ENCODE measurements around the gene TNK1.

The TNK1 gene

DNA sequence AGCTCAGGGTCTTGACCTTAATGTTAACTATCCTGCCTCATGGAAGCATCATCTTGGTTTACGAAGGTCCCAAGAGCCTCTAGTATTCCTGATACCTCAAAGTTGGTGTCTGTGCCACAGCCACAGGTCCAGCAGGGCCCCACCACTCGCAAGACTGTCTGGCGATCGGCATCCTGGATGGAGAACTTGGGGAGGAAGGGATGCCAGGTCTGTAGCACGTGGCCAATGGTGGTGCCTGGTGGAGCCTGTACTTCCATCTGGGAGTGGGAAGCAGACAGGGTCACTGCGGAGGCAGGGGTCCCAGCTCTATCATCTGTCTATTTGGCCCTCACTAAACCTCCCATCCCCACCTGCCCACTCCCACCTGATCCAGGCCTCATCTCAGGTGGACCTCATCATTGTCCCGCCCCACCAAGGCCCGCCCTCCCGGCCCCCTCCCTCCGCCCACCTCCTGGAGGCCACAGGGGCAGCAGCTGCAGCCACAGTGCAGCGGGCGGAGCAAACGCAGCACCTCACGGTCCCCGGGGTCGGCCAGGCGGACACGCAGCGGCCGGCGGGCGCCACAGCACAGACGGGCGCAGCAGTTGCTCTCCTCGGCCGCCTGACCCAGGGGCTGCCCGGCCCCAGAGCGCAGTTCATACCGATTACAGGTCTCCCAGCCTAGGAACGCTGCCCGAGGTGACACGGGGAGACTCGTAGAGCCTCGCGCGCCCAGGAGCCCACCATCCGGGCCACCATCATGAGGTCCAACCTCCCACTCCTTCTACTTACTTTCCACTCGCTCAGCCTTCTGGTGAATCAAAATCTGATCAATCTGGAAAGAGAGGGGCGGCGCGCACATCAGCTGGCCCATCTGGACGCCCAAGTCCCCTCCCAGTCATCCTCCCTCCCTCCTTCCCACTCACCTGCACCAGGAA is 12.1 kb downstream of the TNK1 start:
- no peak for DNase-seq

GRCh38 chr17:7393613-7394451 is 12.9 kb downstream of the TNK1 start:
- no peak for DNase-seq

DNA sequence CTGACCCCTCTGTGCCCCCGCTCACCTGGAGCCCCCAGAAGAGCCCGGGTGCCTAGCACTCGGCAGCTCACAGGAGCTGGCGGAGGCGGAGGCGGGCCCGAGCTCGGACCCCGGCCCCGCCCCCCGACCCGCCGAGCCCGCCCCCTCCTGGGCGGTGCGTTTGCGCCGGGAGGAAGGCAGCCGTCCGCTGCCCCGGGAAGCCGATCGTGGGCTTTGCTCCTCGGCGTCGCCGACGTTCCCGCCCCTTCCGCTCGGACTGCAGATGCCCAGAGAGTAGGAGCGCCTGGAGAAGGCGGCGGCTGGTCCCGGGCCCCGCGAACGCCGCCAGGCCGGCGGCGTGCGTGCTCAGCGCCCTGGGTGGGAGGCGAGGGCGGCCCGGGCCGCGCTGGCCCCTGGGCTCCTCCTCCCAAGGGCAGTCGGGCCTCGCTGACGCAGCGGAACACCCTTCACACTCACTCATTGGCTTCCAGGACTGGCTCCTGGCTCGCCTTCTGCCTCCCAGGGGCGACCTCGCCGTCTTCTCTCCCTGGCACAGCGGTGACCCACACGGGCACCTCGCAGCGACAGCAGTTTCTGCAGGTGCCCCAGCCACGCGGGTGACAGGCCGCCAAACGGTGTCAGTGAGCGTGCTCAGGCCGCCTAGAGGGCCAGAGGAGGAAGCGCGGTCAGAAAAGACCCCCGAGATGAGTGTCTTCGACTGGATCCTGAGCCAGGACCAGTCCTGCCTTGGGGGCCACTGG is 13.7 kb downstream of the TNK1 start, which contains the start of gene PLSCR3:
Gene PLSCR3, minus strand, starts transcription at position 74 of the 740 bp plus-strand sequence. CDS start 415 bp downstream, outside the sequence.
- peak; percentile 40 for DNase-seq

DNA sequence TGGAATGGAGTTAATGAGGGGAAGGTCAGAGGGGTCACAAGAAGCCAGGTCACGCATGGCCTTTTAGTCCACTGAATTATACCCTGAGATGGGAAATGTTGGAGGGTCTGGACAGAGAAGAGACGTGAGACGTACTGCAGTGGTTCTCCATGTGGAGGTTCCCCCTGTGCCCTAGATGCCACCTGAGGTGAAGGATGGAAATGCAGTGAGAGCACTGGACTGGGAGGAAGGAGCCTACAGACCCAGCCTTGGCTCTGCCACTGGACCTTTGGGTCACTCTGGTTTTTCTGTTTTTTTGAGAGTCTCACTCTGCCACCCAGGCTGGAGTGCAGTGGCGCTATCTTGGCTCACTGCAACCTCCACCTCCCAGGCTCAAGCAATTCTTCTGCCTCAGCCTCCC is 15.3 kb downstream of the TNK1 start:
- no peak for DNase-seq

DNA sequence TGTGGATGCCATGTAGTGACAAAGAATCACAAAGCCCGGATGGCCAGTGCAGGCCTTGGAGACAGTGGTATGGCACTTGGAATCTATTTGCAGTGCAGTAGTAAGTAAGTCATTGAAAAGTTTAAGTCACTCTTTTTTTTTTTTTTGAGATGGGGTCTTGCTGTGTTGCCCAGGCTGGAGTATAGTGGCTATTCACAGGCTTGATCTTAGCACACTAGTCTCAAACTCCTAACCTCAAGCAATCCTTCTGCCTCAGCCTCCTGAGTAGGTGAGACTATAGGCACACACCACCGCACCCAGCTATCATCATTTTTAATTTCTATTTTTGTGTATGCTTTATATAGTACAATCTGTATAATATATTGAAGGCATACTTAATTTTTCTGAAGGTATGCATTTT is 17.7 kb downstream of the TNK1 start:
- DNase-seq: no peak

DNA sequence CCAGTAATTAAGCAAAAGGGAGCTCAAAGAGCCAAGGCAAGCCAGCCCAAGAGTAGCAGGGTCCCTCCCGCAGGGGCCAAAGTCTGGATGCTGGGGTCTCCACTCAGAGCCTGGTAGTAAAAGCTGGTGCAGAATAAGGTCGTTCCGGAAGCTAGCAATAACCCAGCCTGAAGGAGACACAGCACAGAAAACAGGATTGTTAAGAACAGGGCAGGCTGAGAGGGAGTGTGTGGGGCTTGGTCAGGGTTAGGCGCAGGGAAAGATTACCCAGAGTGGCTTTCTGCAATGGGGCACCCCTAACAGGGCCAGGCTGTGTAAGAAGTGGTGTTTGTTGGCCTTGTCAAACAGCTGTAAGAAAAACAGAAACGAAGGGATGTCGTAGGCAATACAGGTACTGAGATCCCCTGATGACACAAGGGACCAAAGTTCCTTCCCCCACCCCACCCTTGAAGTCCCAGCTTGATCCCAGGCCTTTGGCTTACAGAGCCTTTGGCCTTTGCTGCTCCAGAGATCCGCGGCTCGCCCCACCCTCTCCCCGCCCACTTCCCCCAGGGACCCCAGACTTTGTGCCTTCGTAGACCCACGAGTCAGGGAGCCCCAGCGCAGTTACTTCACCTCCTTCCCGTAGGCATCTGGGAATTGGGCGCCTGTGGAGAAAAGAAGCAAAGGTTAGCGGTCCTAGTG is 22.3 kb downstream of the TNK1 start:
- DNase-seq: no peak

DNA sequence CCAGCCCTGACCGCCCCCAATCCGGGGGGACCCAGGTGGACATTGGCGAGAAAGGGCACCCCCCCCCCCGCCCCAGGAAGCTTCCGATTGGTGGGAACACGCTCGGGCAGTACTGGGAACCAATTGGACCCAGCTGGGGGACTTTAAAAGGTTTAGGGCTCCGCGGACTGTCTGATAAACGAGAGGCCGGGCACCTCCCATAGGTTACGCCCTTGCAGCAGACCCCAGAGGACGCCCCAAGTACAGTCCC is 22.8 kb downstream of the TNK1 start:
- peak; percentile 61 for DNase-seq

- DNase-seq: peak; percentile 93
These were observed 23.3 kb downstream of the TNK1 start, which contains the start of gene TMEM256 for GRCh38 chr17:7403977-7404736. TSS of gene TMEM256 (minus strand) at chr17:7404097. CDS start at chr17:7404084, 13 bp downstream.

DNA sequence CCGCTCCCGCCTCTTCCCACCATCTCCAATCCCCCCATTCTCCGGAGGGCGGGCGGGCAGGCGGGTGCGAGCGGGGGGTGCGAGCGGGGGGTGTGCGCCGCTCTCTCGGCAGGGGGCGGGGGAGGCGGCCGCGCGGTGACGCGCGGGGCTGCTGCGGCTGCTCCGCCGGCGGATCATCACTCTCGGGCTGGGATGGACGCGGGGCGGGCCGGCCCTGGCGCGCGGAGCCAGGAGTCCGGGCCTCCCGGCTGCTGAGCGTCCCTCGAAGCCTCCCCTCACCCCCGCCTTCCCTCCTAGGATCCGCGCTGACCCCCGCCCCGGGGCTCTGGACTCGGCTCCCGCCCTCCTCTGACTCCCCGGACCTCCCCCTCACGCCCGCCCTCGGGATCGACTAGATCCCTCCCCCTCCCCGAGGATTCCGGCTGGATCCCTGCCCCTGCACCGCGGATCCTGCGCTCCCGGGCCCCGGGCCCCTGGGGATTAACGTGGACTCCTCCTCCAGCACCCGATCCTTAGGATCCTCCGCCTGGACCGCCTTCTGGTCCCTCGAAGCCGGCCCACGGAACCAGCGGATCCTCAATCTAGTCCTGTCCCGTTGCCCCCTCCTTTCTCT is 24.0 kb downstream of the TNK1 start:
- DNase-seq: no peak

GRCh38 chr17:7405350-7406234 is 24.7 kb downstream of the TNK1 start:
- DNase-seq: no peak

DNA sequence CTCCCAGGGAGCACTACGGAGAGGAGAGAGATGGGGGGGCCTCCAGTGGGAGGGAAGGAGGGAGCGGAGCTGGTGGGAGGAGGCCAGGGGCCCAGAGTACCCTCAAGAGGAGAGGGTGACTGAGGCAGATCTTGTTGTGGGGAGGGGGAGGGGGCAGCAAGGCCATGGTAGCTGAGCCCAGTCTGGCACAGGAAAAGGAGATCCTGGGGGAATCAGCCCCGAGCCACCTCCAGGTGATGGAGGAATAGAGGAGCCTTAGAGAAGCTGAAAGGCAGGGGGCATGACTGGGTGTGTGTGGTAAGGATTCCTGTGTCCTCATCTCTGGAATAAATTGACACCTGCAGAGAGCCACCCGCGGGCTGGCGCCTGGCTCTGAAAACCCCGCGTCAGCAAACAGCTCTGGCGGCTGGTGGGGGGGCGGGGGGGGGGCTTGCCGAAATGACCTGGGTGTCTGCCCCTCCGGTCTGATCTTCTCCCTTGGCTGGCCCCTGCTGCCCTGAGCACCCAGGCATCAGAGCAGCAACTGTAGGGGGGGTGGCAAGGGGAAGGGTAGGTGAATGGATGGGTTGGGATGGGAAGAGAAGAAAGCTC is 25.4 kb downstream of the TNK1 start:
- DNase-seq: no peak

DNA sequence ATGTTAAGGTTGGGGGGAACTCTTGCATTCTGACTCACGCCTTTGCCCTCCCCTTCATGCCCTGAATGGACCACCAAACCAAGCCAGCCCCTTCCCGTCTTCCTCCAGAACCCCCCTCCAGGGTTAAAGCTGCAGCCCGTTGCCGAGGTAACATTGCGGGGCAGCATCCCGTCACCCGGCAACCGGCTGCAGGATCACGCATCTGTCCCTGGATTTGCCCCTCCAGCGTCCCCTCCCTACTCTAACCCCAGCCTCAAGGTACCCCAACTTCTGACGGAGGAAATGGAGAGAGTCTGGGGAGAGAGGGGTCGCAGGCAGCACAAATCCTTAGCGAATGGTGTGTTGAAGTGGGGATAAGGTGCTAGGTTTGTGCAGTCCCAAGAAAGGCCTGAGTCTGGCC is 26.2 kb downstream of the TNK1 start:
- DNase-seq: no peak

GRCh38 chr17:7407485-7408251 is 26.8 kb downstream of the TNK1 start, which contains the start of gene NLGN2:
TSS of gene NLGN2 (plus strand) at chr17:7407845. CDS start at chr17:7408256, 411 bp downstream.
- DNase-seq: no peak

DNA sequence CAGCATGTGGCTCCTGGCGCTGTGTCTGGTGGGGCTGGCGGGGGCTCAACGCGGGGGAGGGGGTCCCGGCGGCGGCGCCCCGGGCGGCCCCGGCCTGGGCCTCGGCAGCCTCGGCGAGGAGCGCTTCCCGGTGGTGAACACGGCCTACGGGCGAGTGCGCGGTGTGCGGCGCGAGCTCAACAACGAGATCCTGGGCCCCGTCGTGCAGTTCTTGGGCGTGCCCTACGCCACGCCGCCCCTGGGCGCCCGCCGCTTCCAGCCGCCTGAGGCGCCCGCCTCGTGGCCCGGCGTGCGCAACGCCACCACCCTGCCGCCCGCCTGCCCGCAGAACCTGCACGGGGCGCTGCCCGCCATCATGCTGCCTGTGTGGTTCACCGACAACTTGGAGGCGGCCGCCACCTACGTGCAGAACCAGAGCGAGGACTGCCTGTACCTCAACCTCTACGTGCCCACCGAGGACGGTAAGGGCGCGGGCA is 27.4 kb downstream of the TNK1 start:
- DNase-seq: no peak

GRCh38 chr17:7408863-7409262 is 28.0 kb downstream of the TNK1 start:
- no peak for DNase-seq

- no peak for DNase-seq
These were observed 28.8 kb downstream of the TNK1 start for GRCh38 chr17:7409716-7410115.

DNA sequence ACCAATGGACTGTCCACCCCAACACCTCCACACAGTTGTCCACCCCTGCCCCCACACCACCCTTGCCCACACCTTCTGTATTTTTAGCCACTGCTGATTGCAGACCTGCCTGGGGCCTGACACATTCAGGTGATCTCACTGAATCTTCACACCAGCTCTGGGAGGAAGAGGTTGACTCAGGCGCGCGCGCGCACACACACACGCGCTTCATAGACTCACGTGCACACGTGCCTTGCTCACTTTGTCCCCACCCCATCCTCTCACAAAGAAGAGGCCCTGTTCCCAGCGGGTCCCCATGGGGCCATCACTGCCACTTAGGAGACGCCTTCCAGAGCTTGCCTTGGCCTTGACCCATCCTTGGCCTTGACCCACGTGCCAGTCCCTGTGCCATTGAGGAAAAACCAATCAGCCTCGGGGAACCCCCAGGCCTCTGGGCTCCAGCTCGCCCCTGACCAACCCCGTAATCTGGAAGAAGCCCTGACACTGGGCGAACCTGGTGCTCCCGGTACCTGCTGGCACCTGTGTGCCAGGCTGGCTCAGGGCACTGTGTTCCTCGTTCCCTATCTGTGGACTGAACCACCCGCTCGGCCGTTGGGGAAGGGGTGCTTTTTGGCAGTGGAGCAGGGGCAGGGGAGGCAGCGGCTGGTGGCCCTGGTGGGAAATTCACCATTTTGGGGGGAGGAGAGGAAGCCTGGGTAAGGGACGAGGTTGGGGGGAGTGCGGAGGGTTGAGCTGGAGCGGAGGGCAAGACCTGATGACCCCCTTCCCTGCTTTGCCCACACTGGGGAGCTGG is 29.9 kb downstream of the TNK1 start:
- no peak for DNase-seq

DNA sequence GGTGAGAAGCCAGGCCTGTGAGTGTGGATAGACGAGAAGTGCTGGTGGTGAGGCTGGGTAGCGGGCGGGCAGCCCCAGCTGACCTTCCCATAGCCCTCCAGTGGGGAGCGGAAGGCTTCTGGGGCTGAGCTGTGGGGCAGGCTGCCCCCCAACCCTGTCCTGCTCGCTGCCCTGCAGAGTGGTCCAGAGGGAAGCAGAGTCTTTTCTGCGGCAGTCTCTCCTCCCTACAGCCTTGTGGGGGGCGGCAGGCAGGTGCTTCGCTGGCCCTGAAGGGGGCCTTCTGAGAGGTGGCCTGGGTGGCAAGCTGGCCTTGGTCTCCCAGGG is 30.5 kb downstream of the TNK1 start:
- no peak for DNase-seq

Data from DMS 273 treated with DMSO at 0.1 percent for 48 hours (cell line).